AG04450 (cell line): Measurements from ENCODE around the gene ATP2A3. TPM values are rescaled to one million over a fixed set of nuclear protein-coding genes. Genes with fewer than 3 reads are reported as not detected.
"Not testable (repeated sequence)": the region's sequence is repeated elsewhere in the genome, so short reads cannot be mapped to it uniquely, and the experiment has no call there.

ENCODE experiments used
- CTCF ChIA-PET: fragments of 300-600, 350-600 bp; formaldehyde crosslinking; extraction: SDS; loops from one replicate; lab custom pipeline; 2022; ENCODE audit warnings: antibody characterized with exemption, inconsistent platforms; lab: Charles Lee
- POLR2A ChIA-PET: fragments of 350-600 bp; formaldehyde crosslinking; extraction: SDS; loops from one replicate; lab custom pipeline; 2021; ENCODE audit warnings: antibody characterized with exemption, inconsistent platforms; lab: Yijun Ruan, JAX
- DNase-seq: peaks from one replicate; pipeline ENCODE4 v3.0.0-alpha.2; 2011; ENCODE audit warnings: low read depth, low spot score
- H3K27ac ChIP-seq: one replicate; pipeline ENCODE4 v1.5.1; 2012; ENCODE audit warnings: low read depth, low read length, control low read depth
- H3K27me3 ChIP-seq: one replicate; pipeline ENCODE4 v1.6.0; 2012; ENCODE audit warnings: low read length; ENCODE audit not compliant: control insufficient read depth, insufficient read depth
- H3K4me3 ChIP-seq: 2 replicates; pipeline ENCODE4 v1.5.1; 2011; ENCODE audit warnings: mild to moderate bottlenecking, low read depth, low read length, control low read depth
- H3K9me3 ChIP-seq: 2 replicates; pipeline ENCODE4 v1.5.1; 2012; ENCODE audit warnings: low read length; ENCODE audit not compliant: control insufficient read depth, insufficient read depth
- polyA plus RNA-seq: library from polyadenylated mRNA; depleted of rRNA; stranded (reverse); fragments of >200 nt; gene quantifications from 2 replicates; pipeline ENCODE4 v1.2.3, GENCODE V29; 2011
- TF ChIP-seq, protein P1 (sequence below): IDR thresholded peaks from 2 replicates; pipeline ENCODE4 v1.5.1; 2011; ENCODE audit warnings: low read depth, low read length, control low read depth, inconsistent platforms

Gene ATP2A3
- polyA plus RNA-seq, 1 experiment = 0.46 TPM

DNA sequence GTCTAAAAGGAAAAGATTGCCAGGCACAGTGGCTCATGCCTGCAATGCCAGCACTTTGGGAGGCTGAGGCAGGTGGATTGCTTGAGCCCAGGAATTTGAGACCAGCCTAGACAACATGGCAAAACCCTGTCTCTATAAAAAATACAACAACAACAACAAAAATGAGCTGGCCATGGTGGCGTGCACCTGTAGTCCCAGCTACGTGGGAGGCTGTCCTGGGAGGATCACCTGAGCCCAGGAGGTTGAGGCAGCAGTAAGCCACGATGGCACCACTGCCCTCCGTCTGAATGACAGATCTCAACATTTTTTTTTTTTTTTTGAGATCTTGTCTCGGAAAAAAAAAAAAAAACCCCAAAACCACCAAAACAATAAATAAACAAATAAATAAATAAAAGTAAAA, 28.1 kb upstream of the ATP2A3 start:
- ChIA-PET CTCF (no interaction called here), POLR2A (no interaction called here)
- DNase-seq = no peak
- Histone ChIP-seq H3K27ac (no peak overlapping the region), H3K27me3 (peaks cover 2% of the 10 kb centered on the region), H3K4me3 (no peak overlapping the region), H3K9me3 (no peaks in the 10 kb centered on the region; the same call in 1 of the 2 replicates)
- TF ChIP-seq, protein P1, sequence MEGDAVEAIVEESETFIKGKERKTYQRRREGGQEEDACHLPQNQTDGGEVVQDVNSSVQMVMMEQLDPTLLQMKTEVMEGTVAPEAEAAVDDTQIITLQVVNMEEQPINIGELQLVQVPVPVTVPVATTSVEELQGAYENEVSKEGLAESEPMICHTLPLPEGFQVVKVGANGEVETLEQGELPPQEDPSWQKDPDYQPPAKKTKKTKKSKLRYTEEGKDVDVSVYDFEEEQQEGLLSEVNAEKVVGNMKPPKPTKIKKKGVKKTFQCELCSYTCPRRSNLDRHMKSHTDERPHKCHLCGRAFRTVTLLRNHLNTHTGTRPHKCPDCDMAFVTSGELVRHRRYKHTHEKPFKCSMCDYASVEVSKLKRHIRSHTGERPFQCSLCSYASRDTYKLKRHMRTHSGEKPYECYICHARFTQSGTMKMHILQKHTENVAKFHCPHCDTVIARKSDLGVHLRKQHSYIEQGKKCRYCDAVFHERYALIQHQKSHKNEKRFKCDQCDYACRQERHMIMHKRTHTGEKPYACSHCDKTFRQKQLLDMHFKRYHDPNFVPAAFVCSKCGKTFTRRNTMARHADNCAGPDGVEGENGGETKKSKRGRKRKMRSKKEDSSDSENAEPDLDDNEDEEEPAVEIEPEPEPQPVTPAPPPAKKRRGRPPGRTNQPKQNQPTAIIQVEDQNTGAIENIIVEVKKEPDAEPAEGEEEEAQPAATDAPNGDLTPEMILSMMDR = no peak

DNA sequence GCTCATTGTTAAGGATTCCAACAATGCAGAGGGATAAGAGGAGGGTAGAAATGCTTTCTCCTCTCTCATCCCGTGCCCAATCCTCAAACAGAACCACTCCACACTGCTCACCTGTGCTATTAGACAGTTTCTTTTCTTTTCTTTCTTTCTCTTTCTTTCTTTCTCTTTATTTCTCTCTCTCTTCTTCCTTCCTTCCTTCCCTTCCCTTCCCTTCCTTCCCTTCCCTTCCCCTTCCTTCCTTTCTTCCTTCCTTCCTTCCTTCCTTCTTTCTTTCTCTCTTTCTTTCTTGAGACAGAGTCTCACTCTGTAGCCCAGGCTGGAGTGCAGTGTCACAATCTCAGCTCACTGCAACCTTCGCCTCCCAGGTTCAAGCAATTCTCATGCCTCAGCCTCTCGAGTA, 27.5 kb upstream of the ATP2A3 start:
- POLR2A ChIA-PET, H3K9me3 ChIP-seq, CTCF ChIA-PET, H3K27me3 ChIP-seq, DNase-seq, H3K4me3 ChIP-seq, H3K27ac ChIP-seq: not testable (repeated sequence)

DNA sequence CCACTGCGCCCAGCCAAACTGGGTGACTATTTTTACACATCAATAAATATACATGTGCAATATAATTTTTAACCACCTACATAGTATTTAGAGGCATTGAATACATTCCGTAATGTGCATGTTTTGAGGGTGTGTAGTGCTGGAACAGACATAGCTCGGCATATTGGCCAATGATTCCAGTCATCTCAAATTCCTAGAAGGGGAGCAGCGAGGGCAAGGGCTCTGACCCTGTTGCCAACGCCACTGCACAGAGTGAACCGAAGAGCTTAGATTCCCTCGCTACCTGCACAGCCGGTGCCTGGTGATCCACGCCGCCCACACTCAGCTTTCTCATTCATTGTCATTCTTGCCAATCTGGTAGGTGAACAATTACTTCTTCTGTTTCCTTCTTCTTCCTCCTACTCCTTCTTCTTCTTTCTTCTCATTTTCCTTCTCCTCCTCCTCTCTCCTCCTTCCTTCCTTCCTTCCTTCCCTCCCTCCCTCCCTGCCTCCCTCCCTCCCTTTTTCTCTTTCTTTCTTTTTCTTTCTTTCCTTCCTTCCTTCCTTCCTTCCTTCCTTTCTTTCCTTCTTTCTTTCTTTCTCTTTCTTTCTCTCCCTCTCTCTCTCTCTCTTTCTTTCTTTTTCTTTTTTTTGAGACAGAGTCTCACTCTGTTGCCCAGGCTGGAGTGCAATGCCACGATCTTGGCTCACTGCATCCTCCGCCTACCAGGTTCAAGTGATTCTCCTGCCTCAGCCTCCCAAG, 26.3 kb upstream of the ATP2A3 start:
- Histone ChIP-seq H3K9me3 (peaks cover 3% of the 10 kb centered on the region; the same call in 1 of the 2 replicates), H3K27ac (no peak overlapping the region), H3K4me3 (no peak overlapping the region), H3K27me3 (peaks cover 8% of the 10 kb centered on the region)
- TF ChIP-seq, protein P1 = no peak
- CTCF ChIA-PET = no interaction called here
- POLR2A ChIA-PET = no interaction called here
- DNase-seq = no peak

DNA sequence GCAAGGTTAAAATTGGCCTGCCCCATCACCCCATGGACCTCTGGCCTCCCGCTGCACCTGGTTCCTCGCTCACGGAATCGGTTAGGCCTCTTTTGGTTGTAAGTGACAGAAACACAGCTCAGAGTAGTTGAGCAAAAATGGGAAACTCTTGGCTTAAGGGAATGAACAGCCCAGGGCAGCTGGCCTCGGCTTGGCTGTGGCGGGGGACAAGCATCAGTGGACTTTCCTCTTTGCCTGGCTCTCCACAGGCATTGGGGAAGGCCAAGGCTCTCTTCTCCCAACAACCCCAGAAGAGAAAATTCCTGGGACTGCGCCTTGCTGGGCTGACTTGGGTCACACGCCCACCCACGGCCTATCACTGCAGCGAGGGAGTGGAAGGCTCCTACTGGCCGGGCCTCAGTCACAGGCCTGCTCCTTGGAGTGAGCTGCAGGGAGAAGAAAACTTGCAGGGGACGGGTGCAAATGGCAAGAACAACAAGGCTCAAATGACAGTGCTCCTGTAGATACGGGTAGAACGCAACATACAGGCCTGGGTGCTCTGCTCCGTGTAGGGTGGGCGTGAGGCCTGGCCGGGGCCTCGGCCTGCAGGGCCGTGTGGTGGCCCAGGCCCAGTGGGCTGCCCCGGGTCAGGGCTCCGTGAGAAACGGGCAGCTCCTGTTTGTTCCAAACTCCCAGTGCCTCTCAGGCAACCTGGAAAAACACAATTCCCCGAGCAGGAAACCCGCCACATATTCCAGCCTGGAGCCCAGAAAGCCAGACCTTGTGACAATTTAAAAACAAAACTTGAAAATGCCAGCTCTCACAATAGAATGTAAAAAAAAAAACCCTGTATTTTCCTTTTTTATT, 25.0 kb upstream of the ATP2A3 start:
- peaks cover 6% of the 10 kb centered on the region; the same call in 1 of the 2 replicates for H3K9me3 ChIP-seq
- no peak overlapping the region for H3K27ac ChIP-seq
- CTCF ChIA-PET = interaction anchor here (0.9 to 1.0 kb wide), 2 partner anchors 19 to 76 kb away, joined by 3 read pairs; no protein-coding TSS in a partner anchor
- peaks cover 8% of the 10 kb centered on the region for H3K27me3 ChIP-seq
- POLR2A ChIA-PET = no interaction called here
- no peak for DNase-seq
- H3K4me3 ChIP-seq = no peak overlapping the region
- TF ChIP-seq, protein P1 = no peak

DNA sequence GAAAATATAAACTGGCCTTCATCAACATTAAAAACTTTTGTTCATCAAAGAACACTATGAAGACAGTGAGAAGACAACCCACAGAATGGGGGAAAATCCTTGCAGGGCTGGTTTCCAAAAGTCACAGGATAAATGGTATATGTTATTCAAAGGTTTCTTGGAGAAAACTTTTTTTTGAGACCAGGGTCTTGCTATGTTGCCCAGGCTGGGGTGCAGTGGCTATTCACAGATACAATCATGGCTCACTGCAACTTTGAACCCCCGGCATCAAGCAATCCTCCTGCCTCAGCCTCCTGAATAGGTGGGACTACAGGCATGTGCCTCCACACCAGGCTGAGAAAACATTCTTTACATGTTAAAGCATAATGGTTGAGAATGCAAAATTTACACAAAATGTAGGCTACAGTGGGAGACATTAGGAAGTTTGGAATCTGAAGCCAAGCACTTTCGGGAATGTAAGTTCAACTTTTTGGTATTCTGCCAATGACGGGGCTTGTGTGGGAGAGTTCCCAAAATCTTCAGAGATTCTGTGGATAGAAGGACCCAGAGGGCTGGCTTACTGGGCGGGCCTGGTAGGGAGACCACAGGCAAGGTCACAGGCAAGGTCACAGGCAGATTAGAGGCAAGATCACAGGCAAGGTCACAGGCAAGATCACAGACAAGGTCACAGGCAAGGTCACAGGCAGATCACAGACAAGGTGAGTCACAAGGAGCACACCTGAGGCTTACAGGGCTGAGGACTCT, 24.2 kb upstream of the ATP2A3 start:
- CTCF ChIA-PET = interaction anchor here (0.9 kb wide), 1 partner anchor 75 kb away, joined by 3 read pairs; no protein-coding TSS in a partner anchor
- H3K4me3 ChIP-seq = no peak overlapping the region
- POLR2A ChIA-PET = no interaction called here
- H3K9me3 ChIP-seq = peaks cover 11% of the 10 kb centered on the region; the same call in 1 of the 2 replicates
- peaks cover 8% of the 10 kb centered on the region for H3K27me3 ChIP-seq
- H3K27ac ChIP-seq = no peak overlapping the region
- TF ChIP-seq, protein P1 = no peak
- DNase-seq = no peak
